ENCODE data around the gene EIF4EBP3. TPM values are rescaled to one million over a fixed set of nuclear protein-coding genes. Genes with fewer than 3 reads are reported as not detected.
A peak's percentile ranks its signal among the peaks of the same experiment; 100 is the strongest.

The EIF4EBP3 gene
- not detected for total RNA-seq (ENCODE audit: insufficient read depth, low replicate concordance)

GRCh38 chr5:140547508-140548299 lies at the start of gene EIF4EBP3:
Gene EIF4EBP3, plus strand, starts transcription at chr5:140547662. Its CDS starts 76 bp downstream, at chr5:140547738.
- DNase-seq (ENCODE audit: low spot score): peak; percentile 97

- no peak for DNase-seq (ENCODE audit: low spot score)
Measured at GRCh38 chr5:140497897-140498296, 49.6 kb upstream of the EIF4EBP3 start.

GRCh38 chr5:140498591-140498990 lies 48.9 kb upstream of the EIF4EBP3 start:
- DNase-seq (ENCODE audit: low spot score): no peak

GRCh38 chr5:140502834-140503233 lies 44.6 kb upstream of the EIF4EBP3 start:
- no peak for DNase-seq (ENCODE audit: low spot score)

- DNase-seq (ENCODE audit: low spot score): no peak
Measured at GRCh38 chr5:140509898-140510297, 37.6 kb upstream of the EIF4EBP3 start.

- DNase-seq (ENCODE audit: low spot score): no peak
Measured at GRCh38 chr5:140513124-140513523, 34.3 kb upstream of the EIF4EBP3 start.

- DNase-seq (ENCODE audit: low spot score): no peak
Measured at GRCh38 chr5:140524003-140524402, 23.5 kb upstream of the EIF4EBP3 start.

- no peak for DNase-seq (ENCODE audit: low spot score)
Measured at GRCh38 chr5:140540227-140540626, 7.2 kb upstream of the EIF4EBP3 start.

- DNase-seq (ENCODE audit: low spot score): no peak
Measured at GRCh38 chr5:140542972-140543371, 4.5 kb upstream of the EIF4EBP3 start.

- no peak for DNase-seq (ENCODE audit: low spot score)
Measured at GRCh38 chr5:140544986-140545385, 2.5 kb upstream of the EIF4EBP3 start.

GRCh38 chr5:140545606-140546005 lies 1.9 kb upstream of the EIF4EBP3 start:
- DNase-seq (ENCODE audit: low spot score): no peak

GRCh38 chr5:140546851-140547507 lies 483 bp upstream of the EIF4EBP3 start:
- DNase-seq (ENCODE audit: low spot score): no peak

GRCh38 chr5:140548300-140548688 lies 832 bp downstream of the EIF4EBP3 start:
- no peak for DNase-seq (ENCODE audit: low spot score)

GRCh38 chr5:140548791-140549190 lies 1.3 kb downstream of the EIF4EBP3 start:
- no peak for DNase-seq (ENCODE audit: low spot score)

GRCh38 chr5:140549237-140550144 lies 2.0 kb downstream of the EIF4EBP3 start:
- peak; percentile 78 for DNase-seq (ENCODE audit: low spot score)

- no peak for DNase-seq (ENCODE audit: low spot score)
Measured at GRCh38 chr5:140550147-140551079, 3.0 kb downstream of the EIF4EBP3 start.

- no peak for DNase-seq (ENCODE audit: low spot score)
Measured at GRCh38 chr5:140551872-140552271, 4.4 kb downstream of the EIF4EBP3 start.

- no peak for DNase-seq (ENCODE audit: low spot score)
Measured at GRCh38 chr5:140553657-140554056, 6.2 kb downstream of the EIF4EBP3 start.

- no peak for DNase-seq (ENCODE audit: low spot score)
Measured at GRCh38 chr5:140554454-140554853, 7.0 kb downstream of the EIF4EBP3 start.

GRCh38 chr5:140555747-140556312 lies 8.4 kb downstream of the EIF4EBP3 start:
- DNase-seq (ENCODE audit: low spot score): no peak
